ENCODE results near the gene DAZAP1.
"Not testable (repeated sequence)": the region's sequence is repeated elsewhere in the genome, so short reads cannot be mapped to it uniquely, and the experiment has no call there.

Gene DAZAP1

DNA sequence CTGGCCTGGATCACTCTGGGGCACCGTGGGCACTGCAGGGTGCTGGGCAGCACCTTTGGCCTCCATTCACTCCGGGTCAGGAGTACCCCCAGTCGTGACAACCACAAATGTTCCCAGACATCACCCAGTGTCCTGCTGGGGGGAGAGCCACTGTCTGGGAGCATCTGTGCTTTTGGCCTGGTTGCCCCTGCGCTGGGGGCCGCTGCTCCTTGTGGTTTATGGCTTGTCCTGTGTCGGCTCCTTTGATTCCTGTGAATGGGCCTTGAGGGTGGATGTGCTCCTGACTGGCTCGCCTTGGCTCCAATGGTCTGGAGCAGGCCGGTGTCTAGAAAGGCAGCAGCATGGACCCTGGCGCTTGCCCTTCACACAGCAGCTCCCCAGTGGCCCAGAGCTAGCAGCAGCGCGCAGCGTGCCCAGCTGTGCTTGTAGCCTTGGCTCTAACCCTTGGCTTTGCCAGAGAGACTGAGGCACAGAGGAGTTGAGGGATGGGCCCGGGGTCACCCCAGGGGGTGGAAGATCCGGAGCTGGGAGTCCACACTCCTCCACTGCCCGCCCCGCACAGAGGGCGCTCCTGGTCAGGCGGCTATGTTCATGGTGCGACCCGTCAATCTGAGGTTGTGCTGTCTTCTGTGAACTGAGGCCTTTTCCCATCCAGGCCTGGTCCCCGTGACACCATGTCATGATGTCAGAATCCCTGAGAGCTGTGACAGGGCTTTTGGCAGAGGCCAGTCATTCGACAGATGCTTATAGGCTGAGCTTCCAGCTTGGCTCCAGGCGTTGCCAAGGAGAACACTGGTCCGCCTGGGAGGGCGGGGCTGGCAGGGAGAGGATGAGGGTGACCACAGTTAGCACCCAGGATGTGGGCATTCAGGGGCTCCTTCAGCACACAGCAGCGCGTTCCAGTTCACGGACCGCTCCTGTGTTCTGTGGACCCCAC lies 4.1 kb downstream of the DAZAP1 start:
- DNase-seq, result no peak

DNA sequence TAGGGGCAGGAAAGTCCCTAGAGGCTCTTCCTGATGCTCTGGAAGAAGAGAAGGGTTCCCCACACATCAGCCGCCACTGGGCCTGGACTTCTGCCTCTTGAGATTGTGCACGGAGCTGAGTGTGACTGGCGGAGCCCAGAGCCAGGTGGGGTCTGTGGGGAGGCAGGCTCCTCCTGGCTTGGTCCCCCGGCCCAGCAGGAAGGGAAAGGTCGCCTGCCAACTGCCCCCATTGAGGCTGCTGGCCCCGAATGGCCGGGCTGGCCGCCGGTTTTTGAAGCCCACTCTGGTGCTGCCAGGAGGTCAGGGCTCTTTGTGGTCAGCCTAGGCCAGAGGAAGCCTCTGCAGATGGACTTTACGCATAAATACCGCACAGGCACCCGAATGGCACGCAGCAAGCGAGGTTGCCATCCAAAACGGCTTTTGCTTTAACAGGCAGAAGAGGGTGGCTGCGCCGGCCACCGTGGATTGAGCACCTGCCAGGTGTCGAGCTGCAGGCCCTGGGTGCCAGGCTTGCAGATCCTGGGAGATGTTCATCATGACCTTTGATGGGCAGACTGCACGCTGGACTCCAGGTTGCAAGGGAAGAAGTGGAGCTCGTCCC lies 5.0 kb downstream of the DAZAP1 start:
- no peak for DNase-seq

DNA sequence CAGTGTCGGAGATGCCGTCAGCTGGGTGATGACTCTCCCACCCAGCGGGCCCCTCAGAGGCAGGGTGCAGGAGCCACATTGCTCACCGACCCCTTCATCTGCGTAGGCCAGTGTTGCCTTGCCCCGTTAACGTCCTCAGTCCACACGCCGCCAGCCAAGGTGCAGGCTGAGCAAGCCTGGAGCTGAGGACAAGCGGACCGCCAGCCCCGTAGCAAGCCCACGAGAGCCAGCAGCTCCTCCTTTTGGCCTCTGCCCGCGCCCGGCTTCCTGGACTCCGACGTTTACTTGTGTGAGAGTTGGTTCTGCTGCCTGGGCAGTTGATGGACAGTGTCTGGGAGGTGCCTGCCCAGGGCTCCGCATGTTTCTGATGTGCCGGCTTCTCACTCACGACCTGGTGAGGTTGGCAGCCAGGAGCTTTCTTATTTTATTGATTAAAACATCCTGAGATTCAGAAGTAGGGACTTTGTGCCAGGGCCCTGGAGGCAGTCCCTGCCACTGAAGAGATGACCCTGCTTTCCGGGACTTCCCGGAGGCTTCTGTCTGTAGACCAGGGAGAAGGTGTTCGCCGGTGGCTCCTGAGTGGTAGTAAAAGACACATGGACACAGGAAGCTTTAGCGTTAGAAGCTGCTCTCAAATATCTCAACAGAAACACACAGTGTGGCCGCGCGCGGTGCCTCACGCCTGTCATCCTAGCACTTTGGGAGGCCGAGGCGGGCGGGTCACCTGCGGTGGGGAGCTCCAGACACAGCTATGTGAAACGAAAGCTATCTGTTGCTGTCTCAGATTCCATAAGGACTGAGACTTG lies 5.8 kb downstream of the DAZAP1 start:
- no peak for DNase-seq

DNA sequence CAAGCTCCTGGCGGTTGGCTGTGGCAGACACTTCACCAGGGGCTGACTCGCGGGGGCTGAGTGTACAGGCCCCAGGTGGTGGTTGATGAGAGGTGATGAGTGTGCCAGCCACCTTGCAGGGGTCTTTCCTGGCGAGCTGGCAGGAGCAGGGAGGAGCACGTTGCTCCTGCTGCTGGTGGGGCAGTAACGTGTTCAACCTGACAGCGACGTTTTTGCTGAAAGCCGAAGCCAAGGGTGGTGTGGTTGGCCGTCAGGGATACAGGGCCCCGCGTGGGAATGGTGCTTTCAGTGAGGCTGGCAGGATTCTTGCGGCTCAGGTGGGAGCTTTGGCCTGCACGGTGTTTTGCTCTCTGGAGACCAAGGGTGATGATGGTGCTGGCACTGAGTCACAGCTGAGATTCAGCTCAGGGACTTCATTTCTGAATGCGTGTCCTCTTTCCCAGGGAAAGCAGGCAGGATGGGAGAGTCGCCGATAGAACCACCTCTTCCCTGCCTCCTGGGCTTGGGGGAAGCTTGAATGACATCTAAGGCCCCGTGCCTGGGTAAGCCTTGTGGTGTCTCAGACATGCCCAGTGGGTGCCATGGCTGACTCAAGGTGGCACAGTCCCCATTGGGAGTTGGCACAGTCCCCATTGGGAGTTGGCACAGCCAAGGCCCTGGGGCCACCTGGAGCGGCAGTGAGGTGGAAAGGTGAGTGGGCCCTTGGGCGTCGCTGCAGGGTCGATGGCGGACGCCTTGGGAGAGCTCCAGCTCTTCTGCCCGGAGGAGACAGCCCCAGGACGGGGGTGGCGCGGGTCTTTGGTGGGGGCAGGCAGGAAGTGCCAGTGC lies 8.8 kb downstream of the DAZAP1 start:
- DNase-seq, result no peak

DNA sequence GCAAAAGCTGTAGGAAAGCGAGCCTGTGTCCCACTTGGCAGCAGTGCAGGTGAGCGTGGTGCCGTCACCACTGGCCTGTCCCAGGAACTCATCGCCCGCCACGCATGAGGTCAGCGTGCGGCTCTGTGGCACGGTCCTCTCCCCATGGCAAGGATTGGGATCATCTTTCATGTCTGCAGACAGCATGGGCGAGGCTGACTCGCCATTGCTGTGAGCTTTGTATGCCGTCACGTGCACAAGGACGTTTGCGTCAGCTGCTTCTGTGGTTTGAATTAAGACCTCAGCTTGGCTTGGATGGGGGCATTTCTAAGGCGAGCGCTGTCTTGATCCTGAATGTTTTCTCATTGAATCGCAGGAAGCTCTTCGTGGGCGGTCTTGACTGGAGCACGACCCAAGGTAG lies 9.8 kb downstream of the DAZAP1 start:
- DNase-seq, result no peak

DNA sequence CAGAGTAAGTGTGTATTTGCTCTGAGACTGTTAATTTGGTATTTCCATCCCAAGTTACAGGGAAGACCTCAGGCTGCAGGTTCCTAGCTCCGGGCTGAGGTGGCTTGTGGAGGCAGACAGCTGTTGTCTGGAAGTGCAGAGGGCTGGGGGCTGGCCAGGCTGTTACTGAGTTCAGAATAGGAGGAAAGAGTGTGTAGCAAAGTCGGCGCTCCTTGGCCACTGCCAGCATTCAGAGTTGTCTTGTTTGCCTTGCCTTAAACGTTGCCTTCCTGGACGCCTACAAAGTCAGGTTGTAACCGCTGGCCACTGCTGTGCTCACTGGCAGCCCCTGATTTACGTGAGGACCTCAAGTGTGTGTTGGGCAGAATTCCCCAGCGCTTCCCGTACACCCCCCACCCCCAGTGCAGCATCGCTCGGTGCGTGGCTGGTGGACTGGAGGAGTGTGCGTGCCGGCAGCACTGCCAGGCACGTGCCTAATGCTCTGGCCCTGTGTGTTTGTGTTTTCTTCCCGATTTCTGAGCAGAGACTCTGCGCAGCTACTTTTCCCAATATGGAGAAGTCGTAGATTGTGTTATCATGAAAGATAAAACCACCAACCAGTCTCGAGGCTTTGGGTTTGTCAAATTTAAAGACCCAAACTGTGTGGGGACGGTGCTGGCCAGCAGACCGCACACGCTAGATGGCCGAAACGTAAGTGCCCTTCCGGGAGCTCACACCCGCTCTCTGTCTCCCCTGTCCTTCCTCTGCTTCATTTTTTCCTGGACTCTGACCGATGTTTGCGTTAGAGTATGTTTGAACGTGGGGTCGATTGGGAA lies 10.5 kb downstream of the DAZAP1 start:
- DNase-seq, result no peak

DNA sequence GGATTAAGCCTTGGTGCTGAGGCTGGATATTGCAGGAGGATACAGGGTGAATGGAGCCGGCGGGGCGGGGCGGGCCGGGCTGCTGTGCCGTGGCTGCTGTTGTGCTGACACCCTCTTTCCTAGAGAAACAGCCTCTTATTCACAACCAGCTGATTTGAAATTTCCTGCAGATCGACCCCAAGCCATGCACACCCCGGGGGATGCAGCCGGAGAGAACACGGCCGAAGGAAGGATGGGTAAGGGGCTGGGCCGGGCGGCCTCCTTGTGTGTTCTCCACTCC lies 11.1 kb downstream of the DAZAP1 start:
- DNase-seq, result no peak

DNA sequence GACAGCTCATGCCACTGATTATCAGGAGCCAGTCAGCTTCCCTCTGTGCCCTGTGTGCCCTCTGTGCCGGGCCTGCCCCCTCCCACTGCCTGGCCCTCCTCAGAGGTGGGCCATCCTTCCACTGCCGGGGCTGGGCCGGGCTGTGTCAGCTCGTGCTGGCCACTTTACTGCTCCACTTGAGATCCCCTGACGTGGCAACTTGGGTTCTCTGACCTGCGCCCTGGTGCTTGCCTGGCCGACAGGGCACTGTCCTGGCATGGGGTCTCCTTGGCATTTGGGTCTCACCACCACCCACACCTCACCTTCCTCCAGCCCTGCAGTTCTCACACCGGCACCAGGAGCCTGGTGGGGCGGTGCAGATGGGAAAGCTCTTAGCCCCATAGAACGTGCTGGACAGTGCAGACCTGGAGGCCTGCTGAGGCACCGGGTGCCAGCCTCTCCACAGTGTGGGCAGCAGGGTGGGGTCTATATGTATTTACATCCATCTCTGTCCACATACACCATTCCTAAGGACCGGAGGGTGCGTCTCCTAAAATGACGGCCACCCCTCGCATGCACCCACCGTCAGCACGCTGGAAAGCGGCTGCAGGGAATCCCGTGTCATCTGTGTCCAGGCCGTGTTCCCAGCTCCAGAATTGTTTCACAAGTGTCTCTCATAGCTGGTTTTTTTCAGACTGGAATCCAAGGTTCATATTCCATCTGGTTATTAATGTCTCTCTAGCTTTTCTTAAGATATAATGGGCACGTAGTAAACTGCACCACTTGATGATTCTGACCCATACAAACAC lies 11.8 kb downstream of the DAZAP1 start:
- DNase-seq, result no peak

DNA sequence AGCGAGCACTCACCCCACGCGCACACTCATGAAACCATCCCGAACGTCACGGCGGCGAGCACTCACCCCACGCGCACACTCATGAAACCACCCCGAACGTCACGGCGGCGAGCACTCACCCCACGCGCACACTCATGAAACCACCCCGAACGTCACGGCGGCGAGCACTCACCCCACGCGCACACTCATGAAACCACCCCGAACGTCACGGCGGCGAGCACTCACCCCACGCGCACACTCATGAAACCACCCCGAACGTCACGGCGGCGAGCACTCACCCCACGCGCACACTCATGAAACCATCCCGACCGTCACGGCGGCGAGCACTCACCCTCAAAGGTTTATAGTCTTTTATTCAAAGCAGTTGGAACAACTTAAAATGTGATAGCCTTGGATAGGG lies 12.7 kb downstream of the DAZAP1 start:
- DNase-seq, result not testable (repeated sequence)

DNA sequence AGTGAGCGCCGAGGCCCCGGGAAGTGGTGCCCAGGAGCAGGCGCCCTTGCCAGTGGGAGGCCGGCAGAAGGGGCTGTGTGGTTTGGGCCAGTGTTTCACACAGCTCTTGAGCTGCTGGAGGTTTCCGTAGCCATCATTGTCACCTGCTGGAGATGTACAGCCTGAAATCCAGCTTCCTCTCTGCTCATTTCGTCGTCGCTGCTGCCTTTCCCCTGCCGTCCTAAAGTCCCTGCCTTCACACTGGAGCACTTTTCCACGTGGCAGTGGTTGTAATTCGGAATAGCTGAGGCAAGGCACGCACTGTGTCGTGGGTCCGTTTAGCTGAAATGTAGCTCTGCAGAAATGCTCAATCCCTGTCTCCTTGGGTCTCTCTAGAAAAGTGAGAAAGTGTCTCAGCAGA lies 13.2 kb downstream of the DAZAP1 start:
- DNase-seq, result no peak

DNA sequence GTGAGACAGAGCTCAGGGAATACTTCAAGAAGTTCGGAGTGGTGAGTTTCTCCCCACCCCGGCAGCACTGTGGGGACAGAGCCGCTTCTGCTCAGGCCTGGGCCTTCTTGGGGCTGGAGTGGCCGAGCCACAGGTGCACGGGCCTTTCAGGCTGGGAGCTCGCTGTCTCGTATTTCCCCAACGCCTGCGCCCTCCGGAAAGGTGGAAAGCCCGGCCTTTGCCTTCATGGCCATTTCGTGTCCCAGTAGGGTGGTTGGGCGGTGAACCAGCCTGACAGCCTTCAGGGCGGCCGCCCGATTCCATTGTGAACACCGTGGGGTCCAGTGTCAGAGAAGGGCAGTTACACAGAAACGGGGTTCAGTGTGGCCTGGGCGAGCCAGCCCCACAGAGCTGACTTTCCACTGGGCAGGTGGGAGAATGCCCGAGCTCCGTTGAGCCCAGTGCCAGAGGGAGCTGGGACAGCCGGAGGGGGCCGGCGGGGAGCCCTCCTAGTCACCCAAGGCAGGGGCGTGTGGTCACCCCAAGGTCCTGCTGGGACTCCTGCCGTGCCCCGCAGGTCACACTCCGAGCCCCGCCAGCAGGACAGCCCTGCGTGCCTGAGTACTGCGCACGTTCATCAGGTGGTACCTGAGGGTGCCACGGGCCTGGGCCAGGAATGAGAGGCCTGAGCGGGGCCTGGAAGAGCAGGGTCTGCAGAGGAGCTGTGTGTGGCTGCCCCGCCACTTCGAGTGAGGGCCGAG lies 14.0 kb downstream of the DAZAP1 start:
- DNase-seq, result no peak

DNA sequence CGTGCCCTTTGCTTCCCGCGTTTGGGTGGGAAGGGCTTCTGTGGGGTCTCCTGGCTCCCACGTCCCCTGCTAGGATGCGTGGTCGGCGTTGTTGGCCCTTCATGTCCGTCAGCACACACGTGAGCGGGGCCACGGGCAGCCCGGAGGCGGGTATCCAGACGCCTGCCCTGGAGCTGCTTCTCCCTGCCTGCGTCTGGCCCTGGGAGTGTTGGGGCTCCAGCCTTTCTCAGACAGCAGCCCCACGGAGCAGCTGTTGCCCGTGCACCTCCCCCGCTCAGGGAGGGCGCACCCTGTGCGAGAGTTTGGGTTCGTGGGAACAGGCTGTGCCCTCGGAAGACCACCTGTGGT lies 14.5 kb downstream of the DAZAP1 start:
- DNase-seq, result no peak

DNA sequence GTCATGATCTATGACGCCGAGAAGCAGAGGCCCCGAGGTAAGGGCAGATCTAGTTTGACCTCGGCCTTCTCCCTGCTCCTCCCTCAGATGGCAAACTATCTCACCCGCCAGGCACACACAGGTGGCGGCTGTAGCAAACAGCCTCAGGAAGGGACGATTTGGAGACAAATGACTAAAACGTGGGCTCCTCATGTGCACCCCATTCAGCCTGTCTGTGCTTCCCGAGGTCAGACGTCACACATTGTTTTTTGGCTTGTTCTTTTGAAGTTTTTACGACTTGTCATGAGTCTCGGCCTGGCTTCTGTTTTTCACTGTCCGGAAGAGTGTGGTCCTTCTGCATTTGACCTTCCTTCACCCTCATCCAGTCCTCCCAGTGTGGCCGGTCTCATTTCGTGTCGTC lies 15.0 kb downstream of the DAZAP1 start:
- DNase-seq, result no peak

DNA sequence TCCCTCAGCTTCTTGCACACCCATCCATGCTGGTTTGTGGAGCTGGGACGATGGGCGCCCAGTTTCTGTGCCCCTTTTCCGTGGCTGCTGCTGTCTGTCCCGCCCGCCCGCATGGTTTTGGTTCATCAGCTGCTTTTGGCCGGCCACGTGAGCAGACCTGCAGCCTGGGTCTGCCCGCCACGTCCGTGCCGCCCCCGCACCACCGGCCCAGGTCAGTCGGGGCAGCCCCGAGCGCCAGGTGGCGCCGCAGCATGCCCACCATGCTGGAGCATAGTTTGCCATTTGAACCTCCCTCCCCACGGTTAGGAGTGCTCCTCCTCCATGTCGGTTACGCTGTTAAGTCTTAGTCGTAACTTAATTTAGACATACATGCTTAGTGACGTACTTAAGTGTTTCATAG lies 15.6 kb downstream of the DAZAP1 start:
- DNase-seq, result no peak

DNA sequence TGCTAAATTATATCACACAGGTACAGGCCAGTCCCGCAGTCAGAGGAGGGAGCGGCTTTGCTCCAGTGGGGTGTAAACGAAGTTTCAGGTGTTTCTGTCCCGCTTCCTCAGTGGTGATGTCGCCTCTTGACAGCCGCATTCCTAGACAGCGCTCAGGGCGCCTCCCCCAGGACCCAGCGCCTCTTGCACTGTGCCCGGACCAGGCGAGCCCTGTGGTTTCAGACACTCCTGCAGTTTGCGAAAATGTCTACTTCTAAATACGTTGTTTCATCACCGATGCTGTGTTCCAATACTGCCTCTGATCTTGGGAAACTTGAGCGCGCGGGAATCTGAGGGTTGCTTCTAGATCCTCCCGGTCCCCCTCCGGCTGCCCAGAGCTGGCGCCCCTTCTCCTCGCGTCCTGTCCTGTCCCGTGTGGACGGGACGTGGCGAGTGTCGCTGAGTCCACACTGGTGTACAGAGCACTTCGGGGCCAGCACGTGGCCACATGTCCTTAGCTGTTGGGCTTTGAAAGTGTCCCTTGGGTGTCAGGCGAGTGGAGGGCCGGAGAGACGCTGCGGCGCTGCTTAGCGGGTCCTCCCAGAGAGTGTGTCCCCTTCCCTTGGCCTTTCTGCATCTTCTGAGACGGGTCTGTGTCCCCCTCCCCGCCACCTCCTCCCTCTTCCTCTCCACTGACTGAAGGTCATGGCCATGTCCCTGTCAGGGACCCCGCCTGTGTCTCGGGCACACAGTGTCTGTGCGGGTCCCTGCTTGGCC lies 16.2 kb downstream of the DAZAP1 start:
- no peak for DNase-seq

DNA sequence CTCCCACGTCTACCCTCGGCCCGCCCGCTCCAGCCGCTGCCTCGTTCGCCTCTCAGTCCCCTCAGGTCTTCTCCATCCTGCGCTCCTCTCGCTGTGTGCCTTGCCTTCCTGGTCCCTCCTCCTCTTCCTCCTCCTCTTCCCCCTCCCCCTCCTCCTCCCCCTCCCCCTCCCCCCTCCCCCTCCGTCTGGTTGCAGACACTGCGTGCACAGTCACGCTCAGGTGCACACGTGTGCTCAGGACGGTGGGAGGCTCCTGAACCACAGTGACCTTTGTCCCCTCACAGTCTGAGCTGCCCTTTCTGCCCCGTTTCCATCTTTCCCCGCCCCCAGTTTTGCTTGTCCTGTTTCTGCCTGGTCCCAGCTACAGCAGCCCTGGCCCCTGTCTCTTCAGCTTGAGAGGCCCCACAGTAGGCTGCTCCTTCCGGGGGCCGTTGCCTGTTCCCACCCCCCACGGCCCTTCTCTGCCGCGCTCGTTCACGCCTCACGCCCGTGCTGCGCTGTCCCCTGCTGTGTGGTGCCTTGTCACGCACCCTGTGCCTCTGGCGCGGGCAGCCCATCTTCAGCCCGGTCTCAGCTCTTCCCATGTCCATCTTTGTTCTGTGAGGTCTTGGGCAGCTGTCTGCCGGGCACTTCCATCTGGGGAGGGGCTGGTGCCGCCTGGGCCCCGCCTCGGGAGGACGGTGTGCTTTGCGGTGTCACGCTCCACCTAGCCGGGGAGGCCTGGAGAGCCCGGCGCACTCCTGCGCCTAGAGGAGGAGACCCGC lies 17.0 kb downstream of the DAZAP1 start:
- DNase-seq, result no peak

DNA sequence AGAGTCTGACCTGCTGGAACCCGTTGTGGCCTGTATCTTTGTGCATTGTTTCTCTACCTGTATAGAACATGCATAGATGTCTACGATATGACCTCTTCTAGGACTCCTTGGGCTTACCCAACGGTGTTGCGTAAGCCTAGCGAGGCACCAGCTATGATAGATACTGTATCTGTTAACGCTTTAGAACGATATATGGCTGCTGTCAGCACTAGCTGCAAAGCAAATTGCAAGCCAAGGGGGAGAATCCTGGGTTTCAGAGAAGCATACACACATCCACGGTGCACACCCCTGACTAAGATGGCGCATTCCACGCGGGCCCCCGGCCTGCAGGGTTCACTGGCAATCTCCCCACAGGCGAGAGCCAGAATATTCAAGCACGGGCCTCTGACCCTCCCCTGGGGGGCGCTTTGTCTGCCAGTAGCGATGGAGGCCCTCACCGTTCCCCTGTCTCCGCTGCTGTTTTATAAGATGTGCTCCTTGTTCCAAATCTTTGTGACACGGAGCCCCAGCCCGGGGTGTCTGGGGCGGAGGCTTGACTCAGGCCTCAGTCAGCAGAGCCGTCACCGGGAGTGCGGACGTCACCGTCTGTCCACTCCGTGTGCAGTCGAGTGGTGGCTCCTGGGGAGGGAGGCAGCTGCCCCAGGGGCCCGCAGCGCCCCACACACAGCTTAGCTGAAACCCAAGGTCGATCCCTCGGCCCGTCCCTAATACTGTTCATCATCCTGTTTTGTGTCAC lies 17.9 kb downstream of the DAZAP1 start:
- DNase-seq, result no peak

DNA sequence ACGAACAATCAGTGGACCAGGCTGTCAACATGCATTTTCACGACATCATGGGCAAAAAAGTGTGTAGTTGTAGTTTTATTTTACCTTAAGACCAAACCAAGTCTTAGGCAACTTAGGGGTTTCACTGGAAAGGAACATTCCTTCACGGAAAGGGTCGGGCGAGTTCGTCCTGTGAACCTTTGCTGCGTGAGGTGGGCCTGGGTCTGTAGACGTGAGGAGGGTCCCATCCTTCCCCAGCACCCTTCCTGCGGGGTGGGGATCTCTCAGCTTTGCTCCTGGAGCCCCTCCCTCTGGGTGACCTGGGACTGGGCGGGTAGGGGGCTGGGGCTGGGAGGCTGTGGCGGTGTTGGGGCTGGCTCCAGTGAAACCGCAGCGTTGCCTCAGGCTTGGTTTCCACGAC lies 18.5 kb downstream of the DAZAP1 start:
- DNase-seq, result no peak
